Astrocyte of the cerebellum (primary cell): ENCODE data around the gene MSGN1.

Source experiments
- DNase-seq: peaks from one replicate; pipeline ENCODE4 v3.0.0-alpha.2; 2011; ENCODE audit warnings: low read depth
- H3K4me3 ChIP-seq: 2 replicates; pipeline ENCODE4 v1.5.1; 2011; ENCODE audit warnings: mild to moderate bottlenecking, low read depth, low read length, moderate library complexity
- in situ Hi-C: cut with HindIII; loops from 2 replicates; pipeline ENCODE4 v1.10.0; 2017; ENCODE audit warnings: low sequenced_read_pairs
- TF ChIP-seq, protein P1 (sequence below): IDR thresholded peaks from 2 replicates; pipeline ENCODE4 v1.5.1; 2012; ENCODE audit warnings: low read length, low read depth, moderate library complexity, mild to moderate bottlenecking; ENCODE audit errors: missing control alignments

Gene MSGN1

DNA sequence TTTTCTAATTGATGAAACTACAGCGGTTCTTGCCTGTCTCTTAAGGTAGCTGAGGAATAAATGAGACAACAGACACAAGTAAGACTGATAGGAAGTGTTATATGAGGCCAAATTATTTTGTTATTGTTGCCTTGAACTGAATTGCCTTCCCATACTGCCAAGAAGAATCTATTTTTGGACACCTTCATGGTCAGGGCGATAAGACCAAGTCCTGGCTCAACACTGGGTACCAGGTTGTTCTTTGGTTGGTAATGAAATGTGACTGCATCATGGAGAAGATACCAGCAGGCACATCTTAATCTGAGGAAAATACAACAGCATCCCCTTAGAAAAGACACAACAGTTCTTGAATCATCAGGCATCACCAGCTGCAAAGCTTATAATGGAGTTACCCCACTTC lies 23.7 kb downstream of the MSGN1 start:
- TF ChIP-seq, protein P1, sequence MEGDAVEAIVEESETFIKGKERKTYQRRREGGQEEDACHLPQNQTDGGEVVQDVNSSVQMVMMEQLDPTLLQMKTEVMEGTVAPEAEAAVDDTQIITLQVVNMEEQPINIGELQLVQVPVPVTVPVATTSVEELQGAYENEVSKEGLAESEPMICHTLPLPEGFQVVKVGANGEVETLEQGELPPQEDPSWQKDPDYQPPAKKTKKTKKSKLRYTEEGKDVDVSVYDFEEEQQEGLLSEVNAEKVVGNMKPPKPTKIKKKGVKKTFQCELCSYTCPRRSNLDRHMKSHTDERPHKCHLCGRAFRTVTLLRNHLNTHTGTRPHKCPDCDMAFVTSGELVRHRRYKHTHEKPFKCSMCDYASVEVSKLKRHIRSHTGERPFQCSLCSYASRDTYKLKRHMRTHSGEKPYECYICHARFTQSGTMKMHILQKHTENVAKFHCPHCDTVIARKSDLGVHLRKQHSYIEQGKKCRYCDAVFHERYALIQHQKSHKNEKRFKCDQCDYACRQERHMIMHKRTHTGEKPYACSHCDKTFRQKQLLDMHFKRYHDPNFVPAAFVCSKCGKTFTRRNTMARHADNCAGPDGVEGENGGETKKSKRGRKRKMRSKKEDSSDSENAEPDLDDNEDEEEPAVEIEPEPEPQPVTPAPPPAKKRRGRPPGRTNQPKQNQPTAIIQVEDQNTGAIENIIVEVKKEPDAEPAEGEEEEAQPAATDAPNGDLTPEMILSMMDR: no peak
- in situ Hi-C loops: loop anchor here (25.0 kb wide), 1 partner anchor 322 kb away; no protein-coding TSS in a partner anchor
- no peak overlapping the region for H3K4me3 ChIP-seq
- no peak for DNase-seq

- in situ Hi-C loops: loop anchor here (25.0 kb wide), 1 partner anchor 319 kb away; no protein-coding TSS in a partner anchor
- no peak for DNase-seq
- H3K4me3 ChIP-seq: no peak overlapping the region
- TF ChIP-seq, protein P1: no peak
Observed at GRCh38 chr2:17843457-17843856, 27.2 kb downstream of the MSGN1 start.

- in situ Hi-C loops: loop anchor here (25.0 kb wide), 1 partner anchor 316 kb away; no protein-coding TSS in a partner anchor
- no peak for DNase-seq
- no peak overlapping the region for H3K4me3 ChIP-seq
- TF ChIP-seq, protein P1: no peak
Observed at GRCh38 chr2:17845806-17846205, 29.5 kb downstream of the MSGN1 start.

DNA sequence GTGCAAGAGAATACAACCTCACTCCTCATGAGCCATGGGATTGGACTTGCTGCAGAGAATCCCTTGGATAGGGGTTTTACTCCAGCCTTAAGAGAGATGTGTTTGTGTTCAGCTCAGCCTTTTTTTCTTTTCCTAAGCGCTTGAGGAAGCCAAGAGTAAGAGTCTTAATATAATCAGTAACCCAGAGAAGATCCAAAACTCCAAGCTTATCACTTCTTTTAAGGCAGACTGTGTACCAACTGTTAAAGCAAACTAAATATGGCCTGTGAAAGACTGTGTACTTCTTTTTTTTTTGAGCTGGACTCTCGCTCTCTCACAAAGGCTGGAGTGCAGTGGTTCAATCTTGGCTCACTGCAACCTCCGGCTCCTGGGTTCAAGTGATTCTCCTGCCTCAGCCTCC lies 30.4 kb downstream of the MSGN1 start:
- DNase-seq: no peak
- TF ChIP-seq, protein P1: no peak
- no peak overlapping the region for H3K4me3 ChIP-seq
- in situ Hi-C loops: loop anchor here (25.0 kb wide), 1 partner anchor 316 kb away; no protein-coding TSS in a partner anchor

GRCh38 chr2:17847236-17847635 lies 31.0 kb downstream of the MSGN1 start:
- in situ Hi-C loops: loop anchor here (25.0 kb wide), 1 partner anchor 315 kb away; no protein-coding TSS in a partner anchor
- TF ChIP-seq, protein P1: no peak

DNA sequence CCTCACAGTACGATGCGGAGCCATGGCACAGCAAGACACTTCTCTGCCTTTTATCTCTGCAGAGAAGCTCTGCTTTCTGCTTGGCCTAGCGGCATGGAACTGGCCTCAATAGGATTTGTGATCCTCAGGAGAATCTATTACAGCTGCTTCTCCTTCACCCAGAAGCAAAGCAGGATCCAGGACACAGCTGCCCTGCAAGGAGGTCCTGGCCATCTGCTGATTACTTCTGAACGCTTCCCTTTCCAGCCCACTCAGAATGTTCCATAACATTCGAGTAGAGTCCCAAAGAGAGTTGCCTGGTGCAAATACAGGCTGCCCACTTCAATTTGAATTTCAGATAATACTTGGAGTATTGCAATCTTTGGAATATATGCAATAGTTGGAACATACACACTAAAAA lies 33.0 kb downstream of the MSGN1 start:
- DNase-seq: no peak
- TF ChIP-seq, protein P1: no peak
- H3K4me3 ChIP-seq: no peak overlapping the region
- in situ Hi-C loops: loop anchor here (25.0 kb wide), 1 partner anchor 313 kb away; no protein-coding TSS in a partner anchor

More at GRCh38 chr2:17847236-17847635, 31.0 kb downstream of the MSGN1 start:
- no peak for DNase-seq
- H3K4me3 ChIP-seq: no peak overlapping the region
